HG03558 (cell line): ENCODE results near the gene RAB43.
A peak's percentile ranks its signal among the peaks of the same experiment; 100 is the strongest.
"Not testable (repeated sequence)": the region's sequence is repeated elsewhere in the genome, so short reads cannot be mapped to it uniquely, and the experiment has no call there.

Experiments used
- ATAC-seq: cut with Tn5 transposase; IDR thresholded peaks from one replicate; pipeline ENCODE4 v1.9.1; 2021; ENCODE audit warnings: moderate number of reproducible peaks; ENCODE audit not compliant: unreplicated experiment; ENCODE audit errors: extremely low read depth

The RAB43 gene

DNA sequence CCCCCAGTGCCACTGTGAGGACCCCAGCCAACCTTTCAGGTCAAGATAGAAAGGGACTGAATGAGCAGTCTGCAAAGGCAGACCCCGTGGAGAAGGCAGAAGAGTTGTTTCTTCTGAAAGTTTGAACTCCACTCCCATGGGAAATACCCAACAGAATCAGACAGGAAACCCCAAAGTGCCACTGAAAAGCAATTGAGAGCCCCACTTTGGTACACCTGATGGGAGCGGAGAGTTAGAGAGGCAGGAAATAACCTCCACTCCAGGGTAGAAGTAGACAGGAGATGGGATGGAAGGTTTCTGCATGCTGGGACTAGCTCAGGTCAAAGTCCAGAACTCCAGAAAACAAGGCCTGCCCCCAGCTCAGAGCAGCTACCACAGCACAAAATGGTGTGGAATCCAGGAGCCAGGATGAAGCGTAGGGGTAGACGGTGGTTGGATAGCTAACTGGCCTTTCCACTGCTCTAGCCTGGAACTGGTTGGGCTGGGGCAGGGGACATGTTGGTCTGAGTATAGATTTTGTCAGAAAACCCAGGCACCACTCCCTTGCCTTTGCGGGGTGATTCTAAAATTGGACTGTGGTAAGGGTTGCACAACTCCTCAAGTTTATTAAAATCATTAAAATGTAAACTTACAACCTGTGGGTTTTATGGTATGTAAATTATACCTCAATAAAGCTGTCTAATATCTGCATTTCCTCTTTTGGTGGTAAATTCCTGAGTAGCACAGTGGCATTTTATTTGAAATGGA is 1.9 kb upstream of the RAB43 start:
- no peak for ATAC-seq

DNA sequence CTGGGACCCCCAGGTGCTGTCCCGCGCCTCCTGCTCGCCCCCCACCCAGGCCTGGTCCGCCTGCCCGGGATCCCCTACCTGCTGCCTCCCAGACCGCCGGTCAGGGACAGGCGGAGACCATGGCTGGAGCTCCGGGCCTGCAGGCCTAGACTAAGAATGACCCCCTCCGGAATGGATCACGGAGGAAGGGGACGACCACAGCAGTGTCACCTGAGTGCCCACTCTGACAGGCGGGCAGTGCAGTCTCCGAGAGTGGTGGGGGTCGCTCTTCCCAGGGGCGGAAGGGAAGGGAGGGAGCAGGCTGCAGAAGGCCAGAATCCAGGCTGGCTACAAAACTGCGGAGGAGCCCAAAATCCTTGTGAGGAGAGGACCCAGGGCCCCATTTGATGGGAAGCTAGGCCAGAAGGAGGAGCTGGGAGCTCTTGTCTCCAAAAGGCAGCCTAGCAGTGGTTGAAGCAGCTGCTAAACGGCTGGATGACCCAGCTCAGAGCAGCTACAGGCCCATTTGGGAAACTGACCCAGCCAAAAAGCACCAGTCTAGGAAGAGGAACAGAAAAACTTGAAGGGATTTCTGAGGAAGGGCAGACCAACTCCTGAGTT is 908 bp upstream of the RAB43 start:
- no peak for ATAC-seq

DNA sequence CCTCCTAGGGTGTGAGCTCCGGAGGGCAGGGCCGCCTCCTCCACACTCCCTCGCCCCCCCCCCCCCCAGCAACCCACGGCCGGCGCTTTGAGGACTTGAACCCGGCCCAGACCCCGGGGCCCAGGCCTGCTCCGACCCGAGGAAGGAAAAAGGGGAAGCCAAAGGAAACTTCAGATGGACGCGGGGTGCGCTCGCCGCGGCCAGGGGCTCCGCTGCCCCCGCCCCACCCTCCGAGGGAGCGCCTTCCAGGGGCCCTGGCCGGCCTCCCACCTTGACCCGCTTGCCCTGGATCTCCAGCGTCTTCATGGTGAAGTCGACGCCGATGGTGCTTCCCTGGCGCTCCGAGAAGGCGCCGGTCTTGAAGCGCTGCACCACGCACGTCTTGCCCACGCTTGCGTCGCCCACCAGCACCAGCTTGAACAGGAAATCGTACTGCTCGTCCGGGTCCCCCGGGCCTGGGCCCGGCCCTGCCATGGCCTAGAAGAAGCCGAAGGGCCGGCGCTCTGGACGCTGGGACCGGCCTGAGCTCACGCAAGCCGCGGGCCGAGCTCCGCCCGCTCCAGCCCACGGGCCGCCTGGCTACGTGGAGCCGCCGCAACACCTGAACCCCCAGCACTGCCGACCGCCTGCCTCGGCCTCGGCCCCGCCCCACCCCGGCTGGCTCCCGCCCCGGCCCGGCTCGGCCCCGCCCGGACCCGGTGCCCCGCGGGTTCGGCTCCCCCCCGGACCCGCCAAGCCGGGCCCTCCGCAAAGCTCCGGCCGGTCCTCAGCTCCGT is 400 bp downstream of the RAB43 start:
- ATAC-seq: no peak

DNA sequence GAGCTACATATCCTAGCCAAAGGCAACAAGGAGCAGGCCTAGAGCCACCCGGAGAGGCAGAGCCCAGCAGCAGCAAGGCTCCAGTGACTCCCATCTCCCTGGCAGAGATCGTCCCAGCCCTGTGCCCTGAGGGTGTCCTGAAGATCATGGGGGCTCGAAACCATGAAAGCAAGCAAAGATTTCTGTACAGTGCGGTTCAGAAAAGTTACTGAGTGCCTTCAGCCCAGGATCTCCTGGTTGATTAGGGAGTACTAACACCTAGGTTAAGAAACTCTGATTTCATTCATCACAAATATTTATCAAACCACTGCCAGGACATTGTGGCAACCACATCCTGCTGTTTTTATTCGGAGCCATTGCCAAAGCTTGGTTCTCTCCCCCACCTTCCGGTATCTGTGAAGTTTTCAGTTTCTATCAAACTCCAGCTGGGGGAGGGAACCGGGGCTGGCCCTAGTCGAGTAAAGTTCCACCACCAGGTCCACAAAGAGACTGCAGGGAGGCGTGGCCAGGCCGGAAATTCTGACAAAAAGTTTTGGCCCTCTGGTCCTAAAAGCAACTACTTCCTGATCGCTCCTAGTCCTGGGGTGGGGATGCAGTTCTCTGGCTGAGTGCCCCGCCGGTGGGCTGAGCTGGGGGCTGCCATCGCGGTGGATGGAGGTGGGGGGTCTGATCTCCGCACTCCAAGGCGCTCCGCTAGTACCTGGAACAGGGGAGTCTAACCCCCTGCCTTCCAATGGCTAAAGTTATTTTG is 1.2 kb downstream of the RAB43 start:
- peak; percentile 53 for ATAC-seq

DNA sequence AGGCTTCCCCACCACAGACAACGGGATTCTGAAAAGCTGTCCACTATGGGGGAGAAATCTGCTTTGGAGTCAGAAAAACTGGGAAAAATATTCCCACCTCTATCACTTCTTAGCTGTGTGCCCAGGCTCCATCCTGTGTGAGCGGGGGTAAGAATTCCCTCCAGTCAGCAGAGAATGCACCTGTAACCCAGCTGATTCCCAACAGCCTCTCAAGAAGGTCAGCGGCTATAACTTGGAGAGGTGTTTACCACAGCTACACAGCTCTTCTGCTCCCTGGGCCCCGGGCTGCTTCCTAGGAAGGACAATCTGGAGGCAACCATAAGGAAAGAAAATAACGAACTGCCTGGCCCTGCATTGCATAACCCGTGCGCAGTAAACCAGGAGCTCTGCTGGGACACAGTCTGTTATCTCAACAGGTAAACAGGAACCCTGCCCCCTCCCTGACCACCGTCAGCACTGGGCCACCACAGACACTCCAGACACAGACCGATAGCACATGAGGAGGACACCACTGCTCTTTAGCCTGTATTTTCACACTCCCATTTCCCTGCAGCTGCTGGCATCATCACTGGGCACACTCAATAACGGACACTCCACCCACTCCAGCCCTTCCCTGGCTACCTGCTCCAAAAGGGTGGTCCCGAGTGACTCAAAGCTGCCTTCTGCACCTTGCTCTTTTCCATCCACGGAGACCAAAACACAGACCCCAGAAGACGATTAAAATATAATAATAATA is 2.1 kb downstream of the RAB43 start:
- ATAC-seq: no peak

DNA sequence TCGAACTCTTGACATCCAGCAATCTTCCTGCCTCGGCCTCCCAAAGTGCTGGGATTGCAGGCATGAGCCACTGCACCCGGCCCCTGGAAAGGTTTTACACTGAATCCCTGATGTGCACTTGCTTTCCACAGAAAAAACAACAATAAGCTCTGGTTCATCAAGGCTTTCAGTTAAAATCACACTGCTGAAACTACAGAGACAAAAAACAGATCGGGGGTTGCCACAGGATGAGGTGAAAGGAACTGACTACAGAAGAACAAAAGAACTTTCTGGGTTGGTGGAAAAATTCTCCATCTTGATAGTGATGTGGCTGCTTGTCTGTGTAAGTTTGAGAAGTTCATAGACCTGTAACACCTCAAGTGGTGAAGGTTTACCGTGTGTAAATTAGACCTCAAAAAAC is 2.9 kb downstream of the RAB43 start:
- no peak for ATAC-seq

DNA sequence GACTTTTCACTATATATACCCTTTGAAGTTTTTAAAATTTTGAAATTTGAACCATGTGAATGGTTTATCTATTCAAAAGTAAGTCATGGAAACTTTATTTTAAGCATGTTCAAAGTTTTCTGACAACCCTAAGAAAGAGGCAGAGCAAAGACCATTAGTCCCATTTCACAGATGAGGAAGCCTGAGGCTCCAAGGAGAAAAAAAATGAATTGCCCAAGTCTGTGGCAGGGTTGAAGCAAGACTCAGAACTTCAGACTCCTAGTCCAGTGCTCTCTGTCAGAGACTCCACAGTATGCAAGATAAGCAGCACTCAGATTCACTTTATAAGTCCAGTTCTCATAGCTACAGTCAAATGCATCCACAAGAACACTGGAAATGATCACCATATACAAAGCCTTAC is 4.5 kb downstream of the RAB43 start:
- no peak for ATAC-seq

DNA sequence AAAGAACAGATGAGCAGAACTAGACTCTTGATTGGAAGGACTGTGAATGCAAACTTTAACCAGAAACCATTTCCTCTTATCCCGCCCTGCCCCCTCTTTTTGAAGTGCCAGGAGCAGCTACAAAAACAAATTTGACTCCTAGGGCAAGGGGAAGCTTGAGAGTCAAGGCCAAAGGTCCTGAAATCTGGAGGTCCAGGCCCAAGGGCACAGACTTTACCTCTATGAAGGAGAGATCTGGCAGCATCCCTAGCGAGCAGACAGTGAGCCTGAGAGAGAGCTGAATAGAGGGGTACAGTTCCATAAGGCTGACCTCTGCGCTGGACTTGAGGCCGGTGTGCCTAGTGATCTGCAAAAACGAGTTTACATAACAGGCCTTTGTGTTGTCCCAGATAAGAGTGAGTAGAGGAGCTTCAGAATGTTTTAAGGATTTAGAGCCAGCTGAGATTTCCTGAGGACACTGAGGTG is 5.1 kb downstream of the RAB43 start:
- ATAC-seq: no peak

DNA sequence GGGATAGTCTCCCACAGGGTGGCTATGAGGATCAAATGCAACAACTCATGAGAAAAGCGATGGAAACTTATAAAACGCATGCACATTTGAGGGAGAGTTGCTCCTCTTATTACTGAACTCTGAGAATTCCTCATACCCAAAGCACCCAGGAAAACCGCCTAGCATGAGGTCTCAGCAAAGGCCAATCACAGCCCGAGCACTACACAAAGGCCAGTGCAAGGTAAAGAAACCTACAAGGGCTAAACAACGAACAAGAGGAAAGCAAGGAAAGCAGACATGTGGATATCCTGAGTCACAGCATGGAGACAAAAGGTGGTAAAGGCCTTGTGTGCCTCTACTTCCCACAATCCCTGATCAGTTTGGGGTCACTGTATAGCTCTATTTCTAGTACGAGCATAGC is 7.1 kb downstream of the RAB43 start:
- ATAC-seq: no peak

DNA sequence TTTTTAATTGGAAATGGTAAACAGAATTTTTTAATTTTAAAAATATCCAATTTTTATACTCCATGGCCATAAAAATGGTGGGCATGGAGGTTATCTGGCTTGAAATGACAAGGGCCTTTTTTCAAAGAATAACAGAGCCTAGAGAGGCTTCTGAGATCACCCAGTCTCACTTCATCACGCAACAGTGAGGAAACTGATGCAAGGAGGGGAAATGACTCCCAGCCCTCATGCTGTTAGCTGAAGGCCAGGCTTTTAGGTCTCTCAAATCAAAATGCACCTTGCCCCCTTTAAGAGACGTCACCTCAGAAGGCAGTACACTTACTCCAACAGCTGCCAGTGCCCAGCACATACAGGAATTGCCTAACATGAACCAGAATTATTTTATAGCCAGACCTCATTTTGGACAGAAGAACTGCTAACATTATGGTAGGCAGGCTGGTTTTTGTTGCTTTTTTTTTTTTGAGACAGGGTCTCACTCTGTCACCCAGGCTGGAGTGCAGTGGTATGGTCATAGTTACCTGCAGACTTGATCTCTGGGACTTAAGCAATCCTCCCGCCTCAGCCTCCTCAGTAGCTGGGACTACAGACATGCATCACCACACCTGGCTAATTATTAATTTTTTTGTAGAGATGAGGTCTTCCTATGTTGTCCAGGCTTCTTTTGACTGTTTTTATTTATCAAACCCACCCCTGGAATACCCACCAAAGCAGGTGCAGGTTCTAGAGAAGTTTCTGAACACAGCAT is 9.1 kb downstream of the RAB43 start:
- no peak for ATAC-seq

DNA sequence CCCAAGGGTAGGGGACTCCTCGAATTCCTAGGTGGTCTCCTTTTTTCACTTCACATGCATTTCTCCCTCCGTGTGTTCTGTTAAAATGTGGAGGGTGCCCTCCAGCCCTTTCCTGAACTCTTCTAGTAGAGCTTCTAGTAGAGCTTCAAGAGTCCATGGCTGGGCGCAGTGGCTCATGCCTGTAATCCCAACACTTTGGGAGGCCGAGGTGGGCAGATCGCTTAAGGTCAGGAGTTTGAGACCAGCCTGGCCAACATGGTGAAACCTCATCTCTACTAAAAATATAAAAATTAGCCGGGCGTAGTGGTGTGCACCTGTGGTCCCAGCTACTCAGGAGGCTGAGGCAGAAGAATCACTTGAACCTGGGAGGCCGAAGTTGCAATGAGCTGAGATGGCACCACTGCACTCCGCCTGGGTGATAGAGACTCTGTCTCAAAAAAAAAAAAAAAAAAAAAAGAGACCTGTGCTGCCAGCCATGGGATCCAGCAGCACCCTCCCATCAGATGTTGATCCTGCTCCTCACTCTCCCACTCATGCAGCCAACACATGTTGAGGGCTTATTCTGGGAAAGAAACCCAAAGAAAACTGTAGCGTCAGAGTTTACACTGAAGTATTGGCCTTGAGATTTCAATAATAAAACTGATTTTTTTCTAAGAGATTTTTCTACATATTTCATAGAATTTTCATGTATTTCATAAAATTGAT is 10.4 kb downstream of the RAB43 start:
- ATAC-seq: not testable (repeated sequence)

DNA sequence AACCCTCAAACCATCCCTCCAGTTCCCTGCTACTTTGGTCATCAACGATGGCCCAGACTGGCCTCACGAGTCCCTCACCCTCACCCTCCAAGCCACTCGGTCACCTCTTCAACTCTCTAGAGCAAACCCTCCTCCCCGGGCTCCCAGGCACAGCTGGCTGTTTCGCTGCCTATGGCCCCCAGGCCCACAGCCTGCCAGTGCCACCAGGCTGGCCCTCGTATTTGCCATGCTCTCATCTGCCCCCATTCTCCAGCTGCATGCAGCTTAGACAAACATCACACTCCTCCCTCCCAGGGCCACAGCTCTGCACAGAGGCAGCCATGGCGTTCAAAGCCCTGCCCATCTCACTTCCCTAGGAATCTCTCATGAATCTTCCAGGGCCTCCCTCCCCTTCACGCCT is 13.8 kb downstream of the RAB43 start:
- ATAC-seq: no peak

DNA sequence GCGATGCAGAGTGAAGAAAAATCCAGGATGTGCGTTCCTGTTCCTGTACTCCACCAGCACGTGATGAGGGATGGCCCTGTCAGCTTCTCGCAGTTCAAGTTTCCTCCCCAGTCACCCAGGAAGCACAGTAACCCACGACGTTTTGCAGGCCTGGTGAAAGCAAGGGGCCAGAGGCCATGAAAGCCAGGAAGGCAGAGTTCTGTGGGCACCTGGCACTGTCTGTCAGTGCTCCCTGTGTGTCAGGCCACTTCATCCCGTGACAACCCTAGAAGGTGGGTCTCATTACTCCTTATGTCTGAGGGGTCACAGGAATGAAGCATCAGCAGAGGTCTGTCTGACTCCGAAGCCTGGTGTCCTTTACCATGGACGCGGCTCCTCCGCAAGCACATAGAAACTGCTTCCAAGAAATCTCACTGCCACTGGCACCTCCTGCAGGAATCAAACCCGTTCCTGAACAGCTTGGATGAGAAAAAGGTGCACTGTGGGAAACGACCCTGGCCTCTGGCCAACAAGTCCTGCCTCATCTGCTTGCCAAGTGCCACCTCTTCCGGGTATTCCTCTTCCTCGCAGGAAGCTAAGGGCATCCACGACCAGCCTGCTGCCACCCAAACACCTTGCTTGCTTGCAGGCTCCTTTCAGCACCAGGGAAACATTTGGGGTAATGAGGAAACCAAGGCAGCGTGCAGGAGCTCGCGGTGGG is 14.6 kb downstream of the RAB43 start:
- no peak for ATAC-seq

DNA sequence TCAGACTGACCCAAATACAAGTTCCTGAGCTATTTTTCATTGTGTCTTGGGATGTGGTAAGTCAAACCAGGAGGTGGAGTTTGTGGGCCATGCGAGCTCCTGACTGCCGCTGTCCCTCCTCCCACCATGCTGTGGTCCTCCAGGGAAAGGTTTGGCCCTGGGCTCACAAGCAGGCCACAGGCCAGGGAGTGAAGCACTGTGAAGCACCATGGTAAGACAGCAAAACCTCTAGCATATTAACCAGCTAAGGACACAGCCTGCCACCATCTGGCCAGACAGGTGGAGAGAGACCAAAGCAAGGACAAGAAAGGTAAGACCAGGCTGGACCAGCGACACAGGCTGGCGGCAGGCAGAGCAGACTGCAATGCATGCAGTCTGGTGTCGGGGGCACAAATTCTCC is 15.3 kb downstream of the RAB43 start:
- no peak for ATAC-seq

DNA sequence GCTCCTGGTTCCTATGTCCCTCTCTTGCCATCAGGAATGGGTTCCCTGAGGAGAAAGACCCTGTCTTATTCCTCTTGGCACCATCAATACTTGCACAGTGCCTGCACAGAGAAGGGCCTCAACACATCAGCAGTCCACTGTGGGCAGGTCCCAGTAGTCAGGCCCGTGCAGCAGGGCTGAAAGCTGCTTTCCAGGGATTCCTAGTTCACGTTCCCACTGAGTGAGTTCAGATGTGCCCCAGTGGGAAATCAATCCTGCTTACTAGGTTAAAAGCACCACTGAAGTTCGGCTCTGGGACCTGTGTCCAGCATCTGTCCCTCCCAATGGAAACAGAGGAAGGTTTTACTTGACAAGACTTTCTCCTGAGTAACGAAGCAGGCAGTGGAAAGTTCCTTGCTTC is 15.7 kb downstream of the RAB43 start:
- no peak for ATAC-seq

DNA sequence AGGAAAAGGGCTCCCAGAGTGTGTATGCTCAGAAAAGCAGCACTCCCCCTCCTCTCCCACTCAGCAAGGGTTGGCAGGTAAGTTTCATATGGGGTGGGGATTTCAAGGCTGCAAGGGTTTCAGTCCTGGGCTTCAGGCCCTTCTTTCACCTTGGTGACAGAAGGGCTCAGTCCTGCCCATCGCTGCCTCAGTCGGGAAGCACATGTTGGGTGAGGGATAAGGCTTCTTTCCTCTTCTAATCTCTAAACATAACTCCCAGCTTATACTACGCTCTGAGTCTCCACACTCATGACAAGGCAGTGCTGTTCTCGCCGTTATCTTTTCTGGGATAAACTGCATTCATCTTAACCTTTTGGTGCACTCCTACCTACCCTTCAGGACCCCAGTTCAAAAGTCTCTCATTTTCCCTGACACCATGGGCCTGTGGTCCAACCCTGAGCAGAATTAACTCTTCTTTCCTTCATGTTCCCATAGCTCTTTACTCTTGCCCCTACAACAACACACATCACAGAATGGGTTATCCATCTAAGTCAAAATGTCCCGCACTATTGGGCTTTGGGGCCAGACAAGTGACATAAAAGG is 17.0 kb downstream of the RAB43 start:
- no peak for ATAC-seq

DNA sequence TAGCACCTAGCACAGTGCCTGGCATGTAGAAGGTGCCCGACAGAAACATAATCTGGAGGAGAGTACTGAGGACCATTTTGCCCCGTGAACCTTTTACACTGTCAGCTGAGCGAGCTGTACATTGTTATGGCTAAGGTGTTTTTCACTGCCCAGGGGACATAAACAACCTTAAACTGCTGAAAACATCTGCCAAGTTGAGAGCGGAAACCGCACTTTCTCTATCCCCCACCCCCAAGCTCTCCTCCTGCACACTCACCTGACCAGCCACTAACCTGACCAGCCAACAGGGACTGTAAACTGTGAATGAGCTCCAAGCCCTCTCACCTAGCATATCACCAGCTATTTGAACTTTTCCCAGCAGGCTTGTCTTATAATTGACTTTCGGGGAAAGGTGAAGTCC is 17.6 kb downstream of the RAB43 start:
- ATAC-seq: no peak

DNA sequence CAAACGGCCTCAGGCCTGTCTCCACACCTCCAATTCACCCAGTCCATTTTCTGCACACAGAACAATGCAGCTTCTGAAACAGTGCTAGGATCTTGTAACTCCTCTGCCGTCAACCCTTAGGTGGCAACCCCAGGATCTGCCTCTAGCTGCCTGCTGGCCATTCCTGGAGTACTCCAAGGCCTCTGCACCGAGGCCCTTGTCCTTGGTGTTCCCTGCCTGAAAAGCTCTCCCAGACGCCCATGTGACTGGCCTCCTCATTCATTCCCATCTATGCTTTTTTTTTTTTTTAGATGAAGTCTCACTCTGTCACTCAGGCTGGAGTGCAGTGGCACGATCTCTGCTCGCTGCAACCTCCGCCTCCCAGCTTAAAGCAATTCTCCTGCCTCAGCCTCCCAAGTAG is 18.3 kb downstream of the RAB43 start:
- ATAC-seq: no peak
